Breast epithelium (tissue), 3 donors: ENCODE results near the gene MCM9.

ENCODE experiments used
- POLR2A ChIP-seq: fragments of 450-650 bp; IDR thresholded peaks from one replicate; pipeline ENCODE4 v1.6.1; 2016; ENCODE audit warnings: antibody characterized with exemption, mild to moderate bottlenecking, moderate library complexity
- POLR2AphosphoS5 ChIP-seq, 3 donors: sonication (generic); formaldehyde crosslinking; IDR thresholded peaks; one replicate each; pipeline ENCODE4 v1.6.1; 2017; ENCODE audit warnings: antibody characterized with exemption in 3 of 3
- TF ChIP-seq, protein P1 (sequence below), 3 donors: fragments of 450-650 bp; IDR thresholded peaks; one replicate each; pipeline ENCODE4 v1.5.1; 2016 to 2017; ENCODE audit warnings: antibody characterized with exemption in 3 of 3, mild to moderate bottlenecking in 3 of 3, moderate library complexity in 3 of 3

GRCh38 chr6:118808793-118809638, 125.9 kb downstream of the MCM9 start:
- TF ChIP-seq, protein P1, sequence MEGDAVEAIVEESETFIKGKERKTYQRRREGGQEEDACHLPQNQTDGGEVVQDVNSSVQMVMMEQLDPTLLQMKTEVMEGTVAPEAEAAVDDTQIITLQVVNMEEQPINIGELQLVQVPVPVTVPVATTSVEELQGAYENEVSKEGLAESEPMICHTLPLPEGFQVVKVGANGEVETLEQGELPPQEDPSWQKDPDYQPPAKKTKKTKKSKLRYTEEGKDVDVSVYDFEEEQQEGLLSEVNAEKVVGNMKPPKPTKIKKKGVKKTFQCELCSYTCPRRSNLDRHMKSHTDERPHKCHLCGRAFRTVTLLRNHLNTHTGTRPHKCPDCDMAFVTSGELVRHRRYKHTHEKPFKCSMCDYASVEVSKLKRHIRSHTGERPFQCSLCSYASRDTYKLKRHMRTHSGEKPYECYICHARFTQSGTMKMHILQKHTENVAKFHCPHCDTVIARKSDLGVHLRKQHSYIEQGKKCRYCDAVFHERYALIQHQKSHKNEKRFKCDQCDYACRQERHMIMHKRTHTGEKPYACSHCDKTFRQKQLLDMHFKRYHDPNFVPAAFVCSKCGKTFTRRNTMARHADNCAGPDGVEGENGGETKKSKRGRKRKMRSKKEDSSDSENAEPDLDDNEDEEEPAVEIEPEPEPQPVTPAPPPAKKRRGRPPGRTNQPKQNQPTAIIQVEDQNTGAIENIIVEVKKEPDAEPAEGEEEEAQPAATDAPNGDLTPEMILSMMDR (IDR thresholded peaks at IDR 0.05), result no peak
- TF ChIP-seq POLR2A (no peak), POLR2AphosphoS5 (IDR thresholded peaks at IDR 0.05) (no peak)
